EH (cell line): ENCODE data around the gene ARID1B.
A peak's percentile ranks its signal among the peaks of the same experiment; 100 is the strongest.

Experiments used
- DNase-seq: peaks from one replicate; pipeline ENCODE4 v3.0.0-alpha.2; 2015; ENCODE audit warnings: low read depth

Gene ARID1B

DNA sequence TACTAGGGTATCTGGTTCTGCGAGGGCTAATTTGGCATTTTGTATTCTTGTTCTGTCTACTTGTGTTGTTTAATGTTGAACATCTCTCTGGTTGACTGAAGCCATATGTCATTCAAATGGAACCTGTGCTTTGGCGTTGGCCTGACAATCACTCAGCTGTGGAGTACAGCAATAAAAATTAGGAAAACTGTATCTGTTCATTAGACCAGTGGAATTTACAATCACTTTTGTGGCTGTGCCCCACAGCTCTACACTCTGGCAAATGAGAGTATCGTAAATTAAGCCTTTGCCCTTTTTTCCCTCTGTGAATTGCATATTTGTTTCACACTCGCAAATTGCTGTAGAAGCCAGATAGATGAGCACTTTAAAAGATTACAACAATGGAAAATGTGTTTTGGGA is 102.0 kb downstream of the ARID1B start:
- no peak for DNase-seq

DNA sequence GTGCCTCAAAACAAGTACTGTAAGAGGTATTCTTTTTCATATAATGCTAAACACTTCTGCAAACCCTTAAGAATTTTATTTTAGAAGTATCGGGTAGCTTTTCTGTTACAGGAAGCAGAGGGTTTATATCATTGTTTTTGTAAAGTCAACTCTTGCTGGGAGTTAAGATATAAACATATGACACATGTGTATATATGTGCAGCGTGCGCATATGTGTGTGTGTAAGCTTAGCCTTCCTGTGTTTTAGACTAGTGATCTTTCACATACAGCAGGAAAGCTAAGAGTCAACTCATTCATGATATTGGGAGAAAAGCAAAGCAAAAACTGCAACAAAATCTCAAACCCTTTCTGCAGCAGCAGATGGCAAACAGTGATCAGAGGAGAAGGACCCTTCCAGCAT is 102.4 kb downstream of the ARID1B start:
- no peak for DNase-seq

DNA sequence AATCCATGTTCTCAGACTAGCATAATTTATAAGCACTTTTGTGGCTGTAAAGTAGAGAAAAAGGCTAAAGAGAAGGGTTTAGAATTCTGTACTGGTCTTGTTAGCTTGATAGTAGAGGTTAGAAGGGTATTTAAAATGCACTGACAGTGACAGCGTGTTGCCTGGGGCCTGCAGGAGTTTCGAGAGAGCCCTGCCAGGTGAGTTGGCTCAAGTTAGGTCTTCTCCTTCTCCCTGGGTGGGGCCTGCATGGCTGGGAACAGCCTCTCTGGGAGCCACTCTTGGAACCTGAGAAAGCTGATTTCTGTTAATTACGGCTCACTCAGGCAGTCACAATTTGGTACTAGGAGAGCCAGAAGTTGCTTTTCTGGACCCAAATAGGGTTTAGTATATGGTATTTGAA is 103.7 kb downstream of the ARID1B start:
- DNase-seq: no peak

DNA sequence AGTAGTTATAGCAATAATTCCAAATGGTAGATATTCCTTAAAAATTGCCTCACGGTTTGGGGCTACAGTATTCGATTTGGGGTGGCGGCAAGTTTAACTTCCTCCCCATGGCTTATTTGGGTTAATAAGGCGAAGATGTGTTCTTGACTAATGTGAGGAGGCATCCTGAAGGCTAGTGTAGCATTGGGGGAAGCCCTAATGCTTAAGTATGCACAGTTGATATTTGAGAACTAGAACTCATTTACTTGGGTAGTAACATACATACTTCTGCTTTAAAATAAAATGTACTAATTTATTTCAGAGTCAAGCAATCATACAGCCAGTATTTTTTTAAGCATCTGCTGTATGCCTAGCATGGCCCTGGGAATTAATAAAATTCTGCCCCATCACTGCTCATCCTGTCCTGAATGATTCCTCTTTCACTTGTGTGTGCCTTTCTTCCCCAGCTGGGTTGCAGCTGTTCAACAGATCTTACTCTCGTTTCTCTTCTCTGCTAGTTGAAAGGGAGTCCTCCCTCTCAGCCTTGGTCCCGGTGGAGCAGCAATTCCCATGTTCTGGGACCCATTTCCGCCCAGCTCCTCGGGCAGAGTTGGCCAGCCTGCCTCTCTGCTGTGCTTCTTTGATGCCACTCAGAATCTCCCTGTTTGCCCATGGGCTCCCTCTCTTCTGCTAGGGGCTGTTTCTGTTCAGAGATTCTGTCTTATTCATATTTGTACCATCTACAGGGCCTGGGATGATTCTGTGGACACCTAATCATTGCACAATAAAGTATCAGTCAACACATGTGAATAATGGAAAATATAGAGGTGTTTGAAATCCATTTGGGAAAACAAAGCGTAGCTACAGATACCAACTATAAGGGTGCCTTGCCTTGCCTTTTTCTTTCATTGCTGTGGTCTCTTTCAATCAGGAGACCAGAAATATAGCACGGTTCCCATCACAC is 104.8 kb downstream of the ARID1B start:
- DNase-seq: no peak

DNA sequence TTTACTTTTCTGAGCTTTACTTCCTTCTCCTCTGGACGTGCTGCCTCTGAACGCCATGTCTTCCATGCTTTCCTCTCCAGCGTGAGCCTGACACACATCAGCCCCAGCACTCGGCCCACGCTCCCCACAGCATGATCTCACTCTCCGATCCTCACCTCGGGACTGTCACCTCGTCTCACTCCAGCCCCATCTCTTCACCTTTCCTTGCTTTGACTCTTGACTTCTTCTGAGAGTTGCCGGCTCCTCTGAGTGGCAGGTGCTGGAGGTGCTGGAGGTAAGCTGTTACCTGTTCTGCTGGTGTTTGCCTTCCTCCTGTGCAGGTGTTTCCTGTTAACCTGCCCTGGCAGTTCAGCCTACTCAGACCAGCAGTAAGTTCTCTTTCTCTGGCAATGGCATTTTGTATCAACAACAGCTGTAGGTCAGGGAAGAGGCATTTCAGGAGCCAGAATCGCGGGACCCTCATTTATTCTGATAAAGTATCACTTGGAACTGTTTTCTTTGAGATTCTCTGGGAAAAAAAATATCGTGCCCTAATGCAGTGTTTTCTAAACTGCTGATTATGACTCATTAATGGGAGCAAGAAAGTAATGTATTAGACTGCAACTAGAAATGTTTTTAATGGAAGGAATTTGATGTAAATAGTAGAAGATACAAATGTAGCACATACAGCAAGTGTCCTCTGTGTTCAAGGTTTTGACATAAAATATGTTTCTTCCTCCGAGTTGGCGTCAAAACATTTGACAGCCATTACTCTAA is 106.5 kb downstream of the ARID1B start:
- DNase-seq: no peak

- no peak for DNase-seq
These were observed 107.1 kb downstream of the ARID1B start for GRCh38 chr6:156884306-156884705.

DNA sequence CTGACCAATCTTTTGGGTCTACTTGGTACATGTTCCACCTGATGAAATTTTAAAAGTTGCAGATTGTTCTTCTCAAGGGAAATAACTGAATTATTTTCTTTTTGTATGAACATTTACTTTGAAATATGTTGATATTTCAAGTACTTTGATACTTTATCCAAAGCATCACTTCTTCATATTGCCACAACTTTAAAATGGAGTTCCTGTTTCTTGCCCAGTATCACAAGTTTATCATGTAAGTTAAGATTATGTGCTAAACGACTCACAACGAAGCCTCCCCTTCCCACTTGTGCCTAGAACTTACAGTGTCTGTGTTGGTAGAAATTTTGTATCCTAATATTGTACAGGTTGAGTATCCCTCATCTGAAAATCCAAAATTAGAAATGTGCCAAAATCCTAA is 108.4 kb downstream of the ARID1B start:
- no peak for DNase-seq

DNA sequence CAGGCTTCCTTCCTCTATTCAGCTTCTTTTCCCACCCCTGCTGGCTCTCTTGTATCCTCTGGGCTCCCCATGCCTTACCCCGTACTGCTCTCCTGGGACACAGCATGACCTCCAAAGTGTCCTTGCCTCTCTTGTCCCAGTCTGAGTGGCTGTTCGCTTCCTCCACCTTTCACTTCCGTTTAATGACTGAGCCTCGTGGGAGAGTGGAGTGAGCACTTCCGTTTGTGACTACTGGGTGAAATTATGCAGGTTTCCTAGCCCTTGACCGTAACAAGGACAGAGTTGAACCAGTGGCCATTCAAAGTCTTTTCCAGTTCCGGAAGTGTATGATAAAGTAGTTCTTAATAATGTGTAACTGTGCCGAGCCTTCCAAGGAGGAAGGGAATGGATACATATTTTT is 109.2 kb downstream of the ARID1B start:
- no peak for DNase-seq

GRCh38 chr6:156887623-156888269 is 110.6 kb downstream of the ARID1B start:
- no peak for DNase-seq

DNA sequence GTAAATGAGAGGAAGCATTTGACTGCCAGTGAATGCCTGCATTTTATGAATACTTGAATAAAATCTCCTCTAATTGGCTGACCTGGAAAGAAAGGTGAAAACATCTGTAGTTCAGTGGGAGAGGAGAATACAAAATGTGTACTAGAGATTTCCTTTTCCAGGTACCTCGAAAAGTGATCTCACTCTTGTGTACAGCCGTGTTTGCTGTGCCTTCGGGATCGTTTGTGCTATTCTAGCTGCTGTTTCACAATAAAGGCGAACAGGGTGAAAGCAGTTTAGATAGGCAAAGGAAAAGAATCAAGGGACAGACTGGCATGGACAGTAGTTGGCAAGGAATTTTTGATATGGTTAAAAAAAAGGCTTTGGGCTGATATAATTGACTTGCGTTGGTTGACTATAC is 112.3 kb downstream of the ARID1B start:
- no peak for DNase-seq

- no peak for DNase-seq
These were observed 112.8 kb downstream of the ARID1B start for GRCh38 chr6:156889986-156890385.

DNA sequence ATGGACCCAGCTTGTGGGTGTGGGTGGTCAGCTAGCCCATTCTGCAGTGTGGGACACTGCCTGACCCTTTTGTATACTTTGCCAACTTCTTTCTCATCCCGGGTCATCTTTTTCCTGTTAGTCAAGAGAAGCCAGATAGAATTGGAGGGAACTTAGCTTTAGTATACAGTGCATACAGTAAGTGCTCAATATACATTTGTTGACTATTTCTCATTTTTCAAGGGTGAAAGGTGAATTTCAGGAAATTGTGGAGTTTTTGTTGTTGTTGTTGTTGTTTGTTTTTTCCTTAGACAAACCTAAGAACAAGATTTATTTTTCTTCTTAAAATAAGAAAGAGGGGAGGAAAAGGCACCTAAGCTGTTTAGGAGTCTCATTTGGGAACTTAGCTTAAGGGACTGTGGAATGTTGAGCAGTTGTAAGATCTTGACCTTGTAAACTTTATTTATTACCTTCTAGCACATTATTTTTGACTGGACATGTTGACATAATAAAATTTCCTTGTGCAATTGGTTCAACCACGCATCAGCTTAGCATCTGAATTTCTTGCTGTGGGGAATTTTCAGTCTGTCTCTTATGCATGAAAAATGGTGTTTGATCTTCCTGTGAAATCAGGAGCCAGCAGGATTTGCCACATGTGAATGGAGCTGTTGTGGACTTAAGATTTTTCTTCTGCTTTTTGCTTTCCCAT is 113.6 kb downstream of the ARID1B start:
- peak; percentile 25 for DNase-seq

- no peak for DNase-seq
These were observed 120.8 kb downstream of the ARID1B start for GRCh38 chr6:156897907-156898531.

DNA sequence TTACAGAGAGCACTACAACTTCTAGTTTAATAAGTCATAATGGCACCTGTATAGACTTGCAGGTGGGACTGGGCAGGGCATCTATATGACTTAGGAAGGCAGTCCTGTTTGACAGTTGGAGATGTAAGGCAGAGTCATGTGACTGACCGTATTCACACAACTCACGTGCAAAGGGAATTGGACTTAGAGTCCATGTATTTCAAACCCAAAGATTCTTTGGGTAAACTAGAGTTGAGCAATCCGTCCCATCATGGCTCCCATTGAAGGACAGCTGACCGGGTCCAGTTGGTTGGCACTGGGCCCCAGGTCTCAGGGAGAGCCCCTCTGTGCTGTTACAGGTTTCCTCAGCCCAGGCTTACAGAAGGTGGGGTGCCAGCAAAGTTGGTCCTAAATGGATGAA is 121.9 kb downstream of the ARID1B start:
- DNase-seq: no peak

DNA sequence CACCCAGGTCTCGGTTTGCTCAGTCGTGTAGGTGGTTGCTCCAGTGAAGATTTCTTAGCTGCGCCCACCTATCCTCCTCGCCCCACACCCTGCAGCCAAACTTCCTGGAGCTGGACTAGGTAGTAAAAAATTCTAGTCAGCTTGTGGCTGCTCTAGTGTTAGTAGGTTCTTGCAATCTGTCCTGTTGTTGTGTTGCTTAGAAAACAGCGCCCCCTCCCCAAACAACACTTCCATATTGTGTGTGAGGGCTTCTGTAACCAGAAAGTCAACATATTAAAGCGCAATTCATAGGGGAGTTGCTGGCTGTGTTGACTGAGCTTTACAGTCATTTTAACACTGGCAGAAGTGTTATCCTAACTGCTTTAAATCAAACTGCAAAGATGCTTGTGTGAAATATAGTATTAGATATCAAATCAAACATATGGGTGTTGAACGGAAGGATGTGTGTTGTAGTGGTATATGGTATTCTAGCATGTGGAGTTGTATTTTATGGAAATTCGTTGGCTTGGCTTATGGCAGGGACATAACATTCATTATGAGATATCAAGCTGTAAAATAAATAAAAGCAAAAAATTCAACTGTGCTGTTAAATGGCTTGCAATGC is 122.5 kb downstream of the ARID1B start:
- DNase-seq: no peak

DNA sequence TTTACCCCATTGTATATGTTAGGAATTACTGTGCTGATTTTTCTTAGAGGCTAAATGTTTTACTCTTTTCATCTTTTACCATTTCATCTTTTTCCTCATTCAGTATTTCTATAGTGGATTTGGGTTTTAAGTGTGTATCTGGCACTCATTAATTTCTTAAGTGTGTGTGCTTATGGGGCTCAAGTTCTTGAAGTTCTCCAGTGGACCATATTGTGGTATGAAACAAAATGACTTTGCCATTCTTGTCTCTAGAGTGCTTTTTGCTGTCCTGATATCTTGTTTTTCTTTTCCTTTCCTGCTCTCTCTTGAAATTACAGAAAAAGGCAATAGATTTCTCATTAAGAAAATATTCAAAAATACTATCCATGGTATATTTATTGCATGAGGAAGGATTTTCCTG is 123.1 kb downstream of the ARID1B start:
- no peak for DNase-seq

- no peak for DNase-seq
These were observed 124.3 kb downstream of the ARID1B start for GRCh38 chr6:156901309-156902019.

DNA sequence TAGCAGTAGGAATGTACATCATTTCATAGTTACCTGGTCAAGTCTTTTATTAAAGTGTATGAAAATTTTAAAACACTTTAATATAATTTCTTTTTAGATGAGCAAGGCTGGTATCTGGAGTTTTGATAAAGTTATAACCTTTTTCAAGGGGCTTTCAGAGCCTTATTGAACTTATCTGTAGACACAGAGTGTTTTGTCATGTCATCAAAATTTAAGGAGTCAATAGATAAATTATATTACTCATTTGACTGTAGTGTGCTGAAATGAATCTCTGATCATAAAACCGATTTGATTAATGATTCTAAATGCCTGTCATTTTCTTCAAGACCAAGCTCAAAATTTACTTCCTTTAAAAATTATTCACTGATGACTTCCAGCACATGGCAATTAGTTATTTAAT is 125.6 kb downstream of the ARID1B start:
- DNase-seq: no peak

DNA sequence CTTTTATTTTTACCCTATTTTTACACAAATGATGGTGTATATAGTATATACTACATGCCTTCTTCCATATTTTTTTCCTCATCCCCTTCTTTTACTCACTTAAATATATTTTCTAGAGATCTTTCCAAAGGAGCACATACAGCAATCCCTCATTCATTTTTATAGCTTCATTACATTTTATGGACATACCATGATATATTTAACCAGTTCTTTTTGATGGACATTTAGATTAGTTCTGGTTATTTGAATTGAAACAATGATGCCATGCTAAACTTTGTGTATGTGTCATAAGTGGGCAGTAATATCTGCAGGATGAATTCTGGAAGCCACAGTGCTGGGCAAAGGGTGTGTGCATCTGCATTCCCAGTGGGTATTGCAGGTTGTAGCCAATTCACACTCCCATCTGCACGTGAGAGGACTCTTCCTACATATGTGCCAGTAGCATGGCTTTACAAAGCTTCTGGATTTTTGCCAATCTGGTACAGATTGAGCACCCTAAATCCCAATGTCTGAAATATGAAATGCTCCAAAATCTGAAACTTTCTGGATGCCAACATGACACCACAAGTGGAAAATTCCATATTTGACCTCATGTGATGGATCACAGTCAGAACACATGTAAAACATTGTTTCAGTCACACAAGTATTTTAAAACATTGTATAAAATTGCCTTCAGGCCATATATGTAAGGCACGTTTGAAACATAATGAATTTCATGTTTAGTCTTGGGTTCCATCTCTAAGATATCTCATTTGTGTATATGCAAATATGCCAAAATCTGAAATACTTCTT is 127.2 kb downstream of the ARID1B start:
- no peak for DNase-seq

GRCh38 chr6:156905801-156906200 is 128.6 kb downstream of the ARID1B start:
- peak; percentile 18 for DNase-seq
